ENCODE measurements around the gene ANKRD27.
A peak's percentile ranks its signal among the peaks of the same experiment; 100 is the strongest.

ANKRD27 gene

GRCh38 chr19:32691291-32691951, 16.4 kb upstream of the ANKRD27 start, which contains the start of gene NUDT19:
NUDT19 (plus strand) TSS chr19:32691821; CDS start chr19:32691961, 140 bp downstream.
- DNase-seq: peak; percentile 70 to 97 (median 86)
- intact Hi-C loops (cut with DNase I): loop anchor here (2.0 kb wide), 1 partner anchor 17 kb away; the partner anchor contains the start of genes ANKRD27 and RGS9BP

GRCh38 chr19:32688311-32688710, 13.3 kb upstream of the ANKRD27 start:
- DNase-seq: no peak
- intact Hi-C loops (cut with DNase I): no loop called here

GRCh38 chr19:32687681-32688080, 12.7 kb upstream of the ANKRD27 start:
- intact Hi-C loops (cut with DNase I): no loop called here
- DNase-seq: no peak

GRCh38 chr19:32686847-32687475, 12.0 kb upstream of the ANKRD27 start:
- intact Hi-C loops (cut with DNase I): no loop called here
- DNase-seq: no peak

- no peak for DNase-seq
- intact Hi-C loops (cut with DNase I): no loop called here
Observed at GRCh38 chr19:32682317-32682716, 7.3 kb upstream of the ANKRD27 start.

GRCh38 chr19:32680986-32681385, 6.0 kb upstream of the ANKRD27 start:
- DNase-seq: no peak
- intact Hi-C loops (cut with DNase I): no loop called here

GRCh38 chr19:32677657-32678056, 2.7 kb upstream of the ANKRD27 start:
- intact Hi-C loops (cut with DNase I): loop anchor here (10.0 kb wide), 2 partner anchors 93 to 297 kb away; partner anchors contain the start of genes CEP89, FAAP24 and PDCD5
- DNase-seq: no peak

GRCh38 chr19:32676895-32677359, 1.9 kb upstream of the ANKRD27 start:
- DNase-seq: no peak
- intact Hi-C loops (cut with DNase I): loop anchor here (10.0 kb wide), 2 partner anchors 92 to 298 kb away; partner anchors contain the start of genes CEP89, FAAP24 and PDCD5

GRCh38 chr19:32676186-32676894, 1.4 kb upstream of the ANKRD27 start:
- peak in 2 of 10 donors; percentile 79 to 82 for DNase-seq
- intact Hi-C loops (cut with DNase I): loop anchor here (10.0 kb wide), 2 partner anchors 92 to 298 kb away; partner anchors contain the start of genes CEP89, FAAP24 and PDCD5

GRCh38 chr19:32675720-32676185, 773 bp upstream of the ANKRD27 start, which contains the start of gene RGS9BP:
RGS9BP (plus strand) TSS chr19:32675848; CDS start chr19:32676264, 416 bp downstream.
- peak; percentile 53 to 96 (median 72) for DNase-seq
- intact Hi-C loops (cut with DNase I): loop anchor here (2.0 to 10.0 kb wide), 3 partner anchors 15 to 299 kb away; partner anchors contain the start of genes CEP89, FAAP24, NUDT19 and PDCD5

- no peak for DNase-seq
- intact Hi-C loops (cut with DNase I): loop anchor here (2.0 to 10.0 kb wide), 3 partner anchors 16 to 300 kb away; partner anchors contain the start of genes CEP89, FAAP24, NUDT19 and PDCD5
Observed at GRCh38 chr19:32674153-32674930, 638 bp downstream of the ANKRD27 start.

- DNase-seq: no peak
- intact Hi-C loops (cut with DNase I): loop anchor here (10.0 kb wide), 2 partner anchors 89 to 301 kb away; partner anchors contain the start of genes CEP89, FAAP24 and PDCD5
Observed at GRCh38 chr19:32673573-32673972, 1.4 kb downstream of the ANKRD27 start.

GRCh38 chr19:32672841-32673240, 2.1 kb downstream of the ANKRD27 start:
- intact Hi-C loops (cut with DNase I): loop anchor here (10.0 kb wide), 2 partner anchors 88 to 302 kb away; partner anchors contain the start of genes CEP89, FAAP24 and PDCD5

GRCh38 chr19:32671883-32672593, 2.9 kb downstream of the ANKRD27 start:
- intact Hi-C loops (cut with DNase I): loop anchor here (10.0 kb wide), 2 partner anchors 87 to 303 kb away; partner anchors contain the start of genes CEP89, FAAP24 and PDCD5
- no peak for DNase-seq

More at GRCh38 chr19:32672841-32673240, 2.1 kb downstream of the ANKRD27 start:
- no peak for DNase-seq

- intact Hi-C loops (cut with DNase I): no loop called here
- peak in 2 of 10 donors; percentile 66 to 73 for DNase-seq
Observed at GRCh38 chr19:32669310-32669709, 5.7 kb downstream of the ANKRD27 start.

GRCh38 chr19:32666084-32666483, 8.9 kb downstream of the ANKRD27 start:
- no peak for DNase-seq
- intact Hi-C loops (cut with DNase I): no loop called here

- intact Hi-C loops (cut with DNase I): no loop called here
- peak in 1 of 10 donors; percentile 34 for DNase-seq
Observed at GRCh38 chr19:32662186-32662585, 12.8 kb downstream of the ANKRD27 start.

- intact Hi-C loops (cut with DNase I): no loop called here
- no peak for DNase-seq
Observed at GRCh38 chr19:32661318-32661717, 13.7 kb downstream of the ANKRD27 start.

- intact Hi-C loops (cut with DNase I): no loop called here
Observed at GRCh38 chr19:32658527-32658926, 16.5 kb downstream of the ANKRD27 start.

More at GRCh38 chr19:32658527-32658926, 16.5 kb downstream of the ANKRD27 start:
- peak in 2 of 10 donors; percentile 56 to 70 for DNase-seq
